Measurements from ENCODE around the gene CXCL16. TPM values are rescaled to one million over a fixed set of nuclear protein-coding genes. Genes with fewer than 3 reads are reported as not detected.

The CXCL16 gene
- total RNA-seq, 1 donor from 2014 or later: 12.5 TPM

Other genes starting within 250 kb of the CXCL16 start
- 107 TPM for gene SPNS2, start 241.0 kb downstream of the CXCL16 start, total RNA-seq
- gene MYBBP1A, start 184.5 kb downstream of the CXCL16 start, total RNA-seq: 94.5 TPM
- gene GGT6, start 179.4 kb downstream of the CXCL16 start, total RNA-seq: not detected
- gene SMTNL2, start 155.4 kb downstream of the CXCL16 start, total RNA-seq: 15.6 TPM
- gene ALOX15, start 98.2 kb downstream of the CXCL16 start, total RNA-seq: not detected
- gene PELP1, start 35.8 kb downstream of the CXCL16 start, total RNA-seq: 22.8 TPM
- gene ARRB2, start 29.3 kb downstream of the CXCL16 start, total RNA-seq: 43.4 TPM
- 10.9 TPM for gene MED11, start 8.5 kb downstream of the CXCL16 start, total RNA-seq
- not detected for gene ZMYND15, start 95 bp downstream of the CXCL16 start, total RNA-seq
- gene TM4SF5, start 32.0 kb upstream of the CXCL16 start, total RNA-seq: not detected
- not detected for gene VMO1, start 46.4 kb upstream of the CXCL16 start, total RNA-seq
- not detected for gene GLTPD2, start 49.0 kb upstream of the CXCL16 start, total RNA-seq
- gene PSMB6, start 56.2 kb upstream of the CXCL16 start, total RNA-seq: 160 TPM
- gene PLD2, start 67.2 kb upstream of the CXCL16 start, total RNA-seq: 64.5 TPM
- gene MINK1, start 93.4 kb upstream of the CXCL16 start, total RNA-seq: 45.6 TPM
- gene C17orf107, start 159.6 kb upstream of the CXCL16 start, total RNA-seq: not detected
- not detected for gene CHRNE, start 163.2 kb upstream of the CXCL16 start, total RNA-seq
- gene GP1BA, start 192.3 kb upstream of the CXCL16 start, total RNA-seq: not detected
- 56.2 TPM for gene SLC25A11, start 200.1 kb upstream of the CXCL16 start, total RNA-seq
- gene RNF167, start 200.3 kb upstream of the CXCL16 start, total RNA-seq: 164 TPM
- gene PFN1, start 208.6 kb upstream of the CXCL16 start, total RNA-seq: 1,046 TPM
- gene ENO3, start 211.2 kb upstream of the CXCL16 start, total RNA-seq: not detected
- 4.9 TPM for gene SPAG7, start 227.9 kb upstream of the CXCL16 start, total RNA-seq
- gene CAMTA2, start 247.7 kb upstream of the CXCL16 start, total RNA-seq: 72.1 TPM

All from ascending aorta (tissue), 1 donor.